Left lung (tissue), 10 donors: ENCODE results near the gene E2F3. TPM values are rescaled to one million over a fixed set of nuclear protein-coding genes. Genes with fewer than 3 reads are reported as not detected.
A peak's percentile ranks its signal among the peaks of the same experiment; 100 is the strongest.

ENCODE experiments used
- ATAC-seq: fragments of 200-7000 bp; cut with Tn5 transposase; one replicate; pipeline ENCODE4 v1.9.1; 2020; ENCODE audit warnings: moderate library complexity
- DNase-seq, 4 donors: peaks; one replicate each; pipeline ENCODE4 v3.0.0-alpha.2; 2013 to 2020
- H3K27ac ChIP-seq, 2 donors: fragments of 200-600 bp; sonication (generic) in 1 of 2; one replicate each; pipeline versions ENCODE4 v1.5.0 to v1.8.0; 2020 to 2021
- H3K27me3 ChIP-seq, 2 donors: fragments of 200-600 bp; sonication (generic) in 1 of 2; one replicate each; pipeline versions ENCODE4 v1.5.0 to v1.8.0; 2020 to 2021
- H3K36me3 ChIP-seq, 2 donors: fragments of 200-600 bp; sonication (generic) in 1 of 2; one replicate each; pipeline versions ENCODE4 v1.5.0 to v1.8.0; 2020 to 2021
- H3K4me1 ChIP-seq, 2 donors: fragments of 200-600 bp; one replicate each; pipeline ENCODE4 v1.8.0; 2021
- H3K4me3 ChIP-seq, 2 donors: fragments of 200-600 bp; sonication (generic) in 1 of 2; one replicate each; pipeline versions ENCODE4 v1.5.0 to v1.8.0; 2020 to 2021; ENCODE audit warnings: mild to moderate bottlenecking in 1 of 2
- H3K9me3 ChIP-seq, 2 donors: fragments of 200-600 bp; sonication (generic) in 1 of 2; one replicate each; pipeline versions ENCODE4 v1.5.0 to v1.8.0; 2020 to 2021
- CTCF ChIP-seq, 2 donors: fragments of 200-600 bp; sonication (generic) in 1 of 2; IDR thresholded peaks; one replicate each; pipeline versions ENCODE4 v1.5.0 to v1.8.0; 2021; ENCODE audit warnings: antibody characterized with exemption in 2 of 2
- intact Hi-C, 2 donors: fragments of 100-400 bp; cut with DNase I; formaldehyde crosslinking; loops; one replicate each; pipeline versions ENCODE4 v1.11.2 to v1.14.2; 2022
- polyA plus RNA-seq, 6 donors: library from polyadenylated mRNA; unstranded; fragments of 120-200 nt; gene quantifications; one replicate each; pipeline ENCODE4 v1.2.1, GENCODE V29; 2013; ENCODE audit not compliant: insufficient read length in 6 of 6
- total RNA-seq, 2 donors: library from RNA; stranded (reverse); fragmentation: NEBNext Ultra II Directional; extraction: Animal tissue kit (Norgen Biotek cat#: 25700); gene quantifications; one replicate each; pipeline ENCODE4 v1.2.1, GENCODE V29; 2021
- donor health status: DM: no; HTN: yes; CAD: no.
- donor health status: DM: no; HTN: no; CAD: no.

E2F3 gene
- total and polyA plus RNA-seq, 8 donors, result 11.4 to 18.6 (median 15.1) TPM

DNA sequence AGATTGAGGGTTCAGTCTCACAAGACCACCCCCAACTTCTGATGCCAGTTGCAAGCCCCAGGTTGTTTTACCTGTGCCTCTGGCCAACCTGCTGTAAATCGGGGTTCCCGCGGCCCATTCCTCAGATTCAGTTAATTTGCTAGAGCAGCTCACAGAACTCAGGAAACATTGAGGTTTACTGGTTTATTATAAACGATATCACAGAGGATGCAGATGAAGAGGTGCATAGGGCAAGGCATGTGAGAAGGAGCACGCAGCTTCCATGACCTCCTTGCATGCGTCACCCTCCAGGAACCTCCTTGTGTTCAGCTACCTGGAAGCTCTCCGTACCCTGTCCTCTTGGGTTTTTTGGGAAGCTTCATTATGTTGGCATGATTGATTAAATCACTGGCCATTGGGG lies 66.5 kb downstream of the E2F3 start:
- Histone ChIP-seq H3K27ac (no peak overlapping the region), H3K9me3 (no peaks in the 10 kb centered on the region), H3K27me3 (no peaks in the 10 kb centered on the region), H3K4me3 (no peak overlapping the region), H3K36me3 (peaks cover 0 to 7% of the 10 kb centered on the region in 2 donors), H3K4me1 (peaks cover 0 to 9% of the 10 kb centered on the region in 2 donors)
- DNase-seq (no peak), ATAC-seq (no peak)
- no peak for TF ChIP-seq CTCF (IDR thresholded peaks at IDR 0.05)
- intact Hi-C loops, result no loop called here

DNA sequence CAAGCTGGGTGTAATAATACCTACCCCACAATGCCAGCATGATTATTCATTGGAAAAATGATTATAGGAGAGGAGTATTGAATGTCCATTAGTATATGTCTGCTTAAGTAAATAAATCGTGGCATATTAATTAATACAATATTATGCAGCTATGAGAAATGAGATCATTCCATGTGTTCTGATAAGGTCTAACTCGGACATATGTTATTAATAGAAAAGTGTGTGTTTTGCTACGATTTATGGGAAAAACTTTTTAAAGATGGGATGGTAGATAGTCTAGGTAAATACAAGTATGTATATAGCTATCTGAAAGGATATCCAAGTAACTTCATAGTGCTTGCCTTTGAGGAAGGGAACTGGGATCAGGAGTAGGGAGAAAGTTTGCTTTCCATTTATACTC lies 71.1 kb downstream of the E2F3 start:
- DNase-seq (no peak), ATAC-seq (no peak)
- Histone ChIP-seq H3K27me3 (no peaks in the 10 kb centered on the region), H3K9me3 (no peaks in the 10 kb centered on the region), H3K4me3 (no peak overlapping the region), H3K4me1 (peaks cover 0 to 10% of the 10 kb centered on the region in 2 donors), H3K36me3 (no peaks in the 10 kb centered on the region), H3K27ac (no peak overlapping the region)
- TF ChIP-seq CTCF (IDR thresholded peaks at IDR 0.05), result no peak
- intact Hi-C loops, result no loop called here

GRCh38 chr6:20473518-20473917 lies 71.8 kb downstream of the E2F3 start:
- Histone ChIP-seq H3K36me3 (no peaks in the 10 kb centered on the region), H3K4me1 (peaks cover 0 to 10% of the 10 kb centered on the region in 2 donors), H3K9me3 (no peaks in the 10 kb centered on the region), H3K27me3 (no peaks in the 10 kb centered on the region), H3K27ac (no peak overlapping the region), H3K4me3 (no peak overlapping the region)
- TF ChIP-seq CTCF (IDR thresholded peaks at IDR 0.05), result no peak
- intact Hi-C loops, result no loop called here
- ATAC-seq (no peak), DNase-seq (no peak)

GRCh38 chr6:20474874-20475542 lies 73.3 kb downstream of the E2F3 start:
- no peak overlapping the region for H3K4me3 ChIP-seq
- DNase-seq (no peak), ATAC-seq (no peak)
- H3K27me3 ChIP-seq, result no peaks in the 10 kb centered on the region
- no peak for TF ChIP-seq CTCF (IDR thresholded peaks at IDR 0.05)
- H3K27ac ChIP-seq, result peak overlapping the region in 1 of 2 donors; percentile 62
- peaks cover 0 to 14% of the 10 kb centered on the region in 2 donors for H3K4me1 ChIP-seq
- H3K36me3 ChIP-seq, result no peaks in the 10 kb centered on the region
- intact Hi-C loops, result no loop called here
- no peaks in the 10 kb centered on the region for H3K9me3 ChIP-seq

GRCh38 chr6:20476501-20477043 lies 74.9 kb downstream of the E2F3 start:
- TF ChIP-seq CTCF (IDR thresholded peaks at IDR 0.05), result no peak
- Histone ChIP-seq H3K36me3 (peaks cover 0 to 14% of the 10 kb centered on the region in 2 donors), H3K4me1 (peaks cover 0 to 14% of the 10 kb centered on the region in 2 donors), H3K27ac (no peak overlapping the region), H3K9me3 (no peaks in the 10 kb centered on the region), H3K4me3 (no peak overlapping the region), H3K27me3 (no peaks in the 10 kb centered on the region)
- intact Hi-C loops, result no loop called here
- ATAC-seq (no peak), DNase-seq (no peak)
